Measurements from ENCODE around the gene VPS18.
A peak's percentile ranks its signal among the peaks of the same experiment; 100 is the strongest.
"Not testable (repeated sequence)": the region's sequence is repeated elsewhere in the genome, so short reads cannot be mapped to it uniquely, and the experiment has no call there.

The VPS18 gene

DNA sequence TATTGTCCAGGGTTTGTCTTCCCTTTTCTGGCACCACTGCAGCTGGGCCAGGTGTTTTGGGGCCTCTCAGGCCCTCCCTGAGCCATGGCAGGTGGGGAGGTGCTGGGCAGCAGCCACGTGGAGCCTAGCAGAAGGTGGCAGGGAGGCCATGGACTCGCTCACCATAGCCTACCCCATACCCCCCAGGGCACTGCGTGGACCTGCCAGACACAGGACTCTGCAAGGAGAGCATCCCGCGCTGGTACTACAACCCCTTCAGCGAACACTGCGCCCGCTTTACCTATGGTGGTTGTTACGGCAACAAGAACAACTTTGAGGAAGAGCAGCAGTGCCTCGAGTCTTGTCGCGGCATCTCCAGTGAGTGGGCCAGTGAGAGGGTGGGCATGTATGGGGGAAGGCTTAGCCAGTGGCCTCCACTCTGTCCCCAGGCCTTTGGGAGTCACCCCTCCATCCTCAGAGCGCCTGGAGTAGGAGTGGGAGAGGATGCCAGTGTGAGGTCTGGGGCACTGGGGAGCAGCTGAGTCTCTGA, 38.5 kb upstream of the VPS18 start:
- no peaks in the 10 kb centered on the region for H3K9me3 ChIP-seq (ENCODE audit: control insufficient read depth, low read length)
- no peak overlapping the region for H3K9ac ChIP-seq (ENCODE audit: low read length)
- H3K4me1 ChIP-seq (ENCODE audit: control insufficient read depth, insufficient read depth, low read length) = peaks cover 31% of the 10 kb centered on the region
- no peak overlapping the region for H3K4me3 ChIP-seq (ENCODE audit: low read length)
- no peaks in the 10 kb centered on the region for H3K27me3 ChIP-seq (ENCODE audit: control insufficient read depth, insufficient read depth, low read length)
- peaks cover 15% of the 10 kb centered on the region for H3K36me3 ChIP-seq (ENCODE audit: control insufficient read depth, insufficient read depth, low read length)

DNA sequence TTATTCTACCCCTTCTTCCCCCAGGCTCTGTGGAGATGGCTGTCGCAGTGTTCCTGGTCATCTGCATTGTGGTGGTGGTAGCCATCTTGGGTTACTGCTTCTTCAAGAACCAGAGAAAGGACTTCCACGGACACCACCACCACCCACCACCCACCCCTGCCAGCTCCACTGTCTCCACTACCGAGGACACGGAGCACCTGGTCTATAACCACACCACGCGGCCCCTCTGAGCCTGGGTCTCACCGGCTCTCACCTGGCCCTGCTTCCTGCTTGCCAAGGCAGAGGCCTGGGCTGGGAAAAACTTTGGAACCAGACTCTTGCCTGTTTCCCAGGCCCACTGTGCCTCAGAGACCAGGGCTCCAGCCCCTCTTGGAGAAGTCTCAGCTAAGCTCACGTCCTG, 37.5 kb upstream of the VPS18 start:
- Histone ChIP-seq H3K36me3 (ENCODE audit: control insufficient read depth, insufficient read depth, low read length) (peaks cover 15% of the 10 kb centered on the region), H3K9me3 (ENCODE audit: control insufficient read depth, low read length) (no peaks in the 10 kb centered on the region), H3K9ac (ENCODE audit: low read length) (peak overlapping the region; percentile 28), H3K27me3 (ENCODE audit: control insufficient read depth, insufficient read depth, low read length) (no peaks in the 10 kb centered on the region), H3K4me1 (ENCODE audit: control insufficient read depth, insufficient read depth, low read length) (peaks cover 40% of the 10 kb centered on the region), H3K4me3 (ENCODE audit: low read length) (no peak overlapping the region)

DNA sequence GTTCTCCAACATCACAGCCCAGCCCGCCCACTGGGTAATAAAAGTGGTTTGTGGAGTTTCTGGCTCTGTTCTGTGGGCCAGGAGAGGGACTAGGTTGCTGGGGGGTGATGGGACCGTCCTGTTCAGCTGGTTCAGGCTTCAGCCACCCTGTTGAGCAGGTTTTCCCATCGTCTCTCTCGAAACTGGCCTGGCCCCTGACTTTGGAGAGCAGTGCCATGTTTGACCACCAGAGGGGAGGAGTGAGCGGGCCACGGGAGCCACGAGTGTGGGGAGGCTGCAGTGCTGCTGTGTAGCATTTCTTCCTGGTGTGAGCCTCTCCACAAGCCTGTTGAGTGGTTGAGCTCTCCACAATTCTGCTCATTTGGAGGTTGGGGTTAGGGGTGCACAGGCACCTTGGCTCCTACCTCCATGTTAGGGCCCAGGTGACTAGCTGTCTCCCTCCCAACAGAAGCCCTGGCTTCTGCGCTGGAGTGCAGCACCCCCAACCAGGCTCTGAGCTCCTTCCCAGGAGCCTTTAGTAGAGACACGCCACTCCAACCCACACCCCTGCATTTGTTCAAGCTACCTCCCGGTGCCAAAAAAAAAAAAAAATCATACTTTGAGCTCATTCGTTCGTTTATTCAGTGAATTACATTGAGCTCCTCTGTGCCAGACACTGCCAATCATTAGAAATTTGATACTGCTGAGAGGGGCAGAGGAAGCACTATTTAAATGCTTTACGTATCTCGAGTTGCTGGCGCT, 36.5 kb upstream of the VPS18 start:
- Histone ChIP-seq H3K36me3 (ENCODE audit: control insufficient read depth, insufficient read depth, low read length) (peaks cover 15% of the 10 kb centered on the region), H3K27me3 (ENCODE audit: control insufficient read depth, insufficient read depth, low read length) (no peaks in the 10 kb centered on the region)

DNA sequence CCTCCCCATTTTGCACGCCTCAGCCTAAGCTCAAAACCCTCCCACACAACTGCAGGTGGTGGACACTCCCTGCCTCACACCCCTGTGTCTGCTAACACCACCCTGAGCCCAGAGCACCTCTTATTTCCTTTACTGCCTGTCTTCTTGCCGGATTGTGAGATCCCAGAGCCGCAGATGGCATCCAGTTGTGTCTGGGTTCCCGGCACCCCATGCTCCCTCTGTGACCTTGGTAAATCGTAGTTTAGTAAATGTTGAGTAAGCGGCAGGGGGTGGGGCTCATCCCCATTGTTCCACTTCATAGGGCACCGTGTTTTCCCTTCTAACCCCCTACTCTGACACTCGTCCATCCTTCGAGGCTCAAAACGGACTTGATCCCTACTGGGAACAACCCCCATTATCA, 35.5 kb upstream of the VPS18 start:
- Histone ChIP-seq H3K36me3 (ENCODE audit: control insufficient read depth, insufficient read depth, low read length) (peaks cover 15% of the 10 kb centered on the region), H3K9me3 (ENCODE audit: control insufficient read depth, low read length) (no peaks in the 10 kb centered on the region), H3K4me3 (ENCODE audit: low read length) (no peak overlapping the region), H3K27me3 (ENCODE audit: control insufficient read depth, insufficient read depth, low read length) (no peaks in the 10 kb centered on the region), H3K9ac (ENCODE audit: low read length) (no peak overlapping the region), H3K4me1 (ENCODE audit: control insufficient read depth, insufficient read depth, low read length) (peaks cover 54% of the 10 kb centered on the region)

More for the DNA sequence above, 36.5 kb upstream of the VPS18 start:
- Histone ChIP-seq H3K4me3 (ENCODE audit: low read length) (no peak overlapping the region), H3K9me3 (ENCODE audit: control insufficient read depth, low read length) (no peaks in the 10 kb centered on the region), H3K4me1 (ENCODE audit: control insufficient read depth, insufficient read depth, low read length) (peaks cover 47% of the 10 kb centered on the region), H3K9ac (ENCODE audit: low read length) (peak overlapping the region; percentile 28)

DNA sequence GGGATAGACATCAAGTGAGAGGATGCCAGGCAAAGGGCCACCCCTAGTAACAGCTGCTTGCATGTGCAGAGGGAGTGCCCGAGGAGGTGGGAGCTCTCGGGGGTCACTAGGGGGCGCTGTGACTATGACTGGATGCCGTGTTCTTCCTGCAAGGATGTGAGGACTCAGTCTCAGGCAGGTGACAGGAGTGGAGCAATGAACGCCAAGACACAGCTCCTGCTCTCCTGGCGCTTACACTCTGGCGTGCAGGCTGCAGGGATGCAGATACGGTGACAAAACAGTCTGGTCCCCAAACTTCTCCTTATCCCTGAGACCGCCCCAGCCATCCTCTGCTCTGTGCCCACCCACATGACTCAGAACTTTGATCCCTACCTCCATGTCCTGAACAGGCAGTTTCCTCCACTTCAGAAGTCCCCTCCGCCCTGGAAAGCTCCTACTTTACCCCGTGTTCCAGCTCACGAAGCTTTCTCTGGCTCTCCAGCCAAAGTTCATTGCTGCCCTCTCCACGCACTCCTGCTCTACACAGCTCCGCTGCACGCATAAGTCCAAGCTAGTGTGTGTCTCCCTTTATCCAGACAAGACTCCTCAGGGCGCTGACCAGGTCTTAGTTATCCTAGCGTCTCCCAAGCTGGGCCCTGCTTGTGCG, 34.9 kb upstream of the VPS18 start:
- H3K36me3 ChIP-seq (ENCODE audit: control insufficient read depth, insufficient read depth, low read length) = peaks cover 15% of the 10 kb centered on the region
- peaks cover 60% of the 10 kb centered on the region for H3K4me1 ChIP-seq (ENCODE audit: control insufficient read depth, insufficient read depth, low read length)
- no peak overlapping the region for H3K4me3 ChIP-seq (ENCODE audit: low read length)
- H3K9me3 ChIP-seq (ENCODE audit: control insufficient read depth, low read length) = no peaks in the 10 kb centered on the region
- H3K27me3 ChIP-seq (ENCODE audit: control insufficient read depth, insufficient read depth, low read length) = no peaks in the 10 kb centered on the region
- H3K9ac ChIP-seq (ENCODE audit: low read length) = peak overlapping the region; percentile 44

DNA sequence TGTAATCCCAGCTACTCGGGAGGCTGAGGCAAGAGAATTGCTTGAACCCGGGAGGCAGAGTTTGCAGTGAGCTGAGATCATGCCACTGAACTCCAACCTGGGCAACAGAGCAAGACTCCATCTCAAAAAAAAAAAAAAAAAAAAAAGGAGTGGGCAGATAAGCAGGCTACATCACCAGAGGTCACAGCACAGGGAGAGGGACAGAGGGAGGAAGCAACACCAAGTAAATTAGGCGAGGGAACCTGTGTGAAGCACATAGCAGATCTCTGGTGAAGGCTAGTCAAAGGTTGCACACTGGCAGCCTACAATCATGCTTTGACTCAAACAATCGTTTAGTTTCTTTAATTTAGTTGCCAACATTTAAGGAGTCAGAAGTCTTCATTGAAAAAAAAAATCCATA, 33.1 kb upstream of the VPS18 start:
- not testable (repeated sequence) for H3K27me3 ChIP-seq (ENCODE audit: control insufficient read depth, insufficient read depth, low read length); H3K9me3 ChIP-seq (ENCODE audit: control insufficient read depth, low read length)

DNA sequence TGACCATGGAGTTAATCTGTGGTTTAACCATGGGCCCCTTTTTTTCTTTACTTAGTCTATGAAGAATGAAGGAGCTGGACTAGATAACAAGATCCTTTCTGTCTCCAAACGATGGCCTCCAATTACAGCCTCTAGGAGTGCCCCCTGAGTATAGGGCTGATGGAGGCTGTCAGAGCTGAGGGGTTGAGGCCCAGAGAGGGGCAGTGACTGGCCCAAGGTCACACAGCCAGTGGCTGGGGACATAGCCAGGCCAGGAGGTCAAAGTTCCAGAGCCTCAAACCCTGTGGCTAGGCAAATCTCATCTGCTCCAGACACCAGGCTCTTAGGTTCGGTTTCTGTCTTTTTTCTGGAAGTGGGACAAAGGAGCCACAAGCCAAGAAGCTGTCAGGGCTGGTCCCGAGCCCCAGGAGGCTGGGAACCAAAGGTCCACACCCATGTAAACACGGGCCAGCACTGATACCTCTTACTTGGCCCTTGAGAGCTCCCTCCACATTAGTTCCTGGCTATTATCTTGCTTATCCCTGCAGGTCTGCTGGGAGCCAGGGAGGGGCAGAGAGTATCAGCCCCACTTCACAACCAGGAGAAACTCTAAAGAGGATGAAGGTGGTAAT, 30.5 kb upstream of the VPS18 start:
- Histone ChIP-seq H3K9ac (ENCODE audit: low read length) (peak overlapping the region; percentile 61), H3K9me3 (ENCODE audit: control insufficient read depth, low read length) (no peaks in the 10 kb centered on the region), H3K4me1 (ENCODE audit: control insufficient read depth, insufficient read depth, low read length) (peaks cover 58% of the 10 kb centered on the region), H3K27me3 (ENCODE audit: control insufficient read depth, insufficient read depth, low read length) (no peaks in the 10 kb centered on the region), H3K36me3 (ENCODE audit: control insufficient read depth, insufficient read depth, low read length) (no peaks in the 10 kb centered on the region), H3K4me3 (ENCODE audit: low read length) (no peak overlapping the region)

More for the DNA sequence above, 33.1 kb upstream of the VPS18 start:
- Histone ChIP-seq H3K4me1 (ENCODE audit: control insufficient read depth, insufficient read depth, low read length) (peaks cover 75% of the 10 kb centered on the region), H3K36me3 (ENCODE audit: control insufficient read depth, insufficient read depth, low read length) (peaks cover 14% of the 10 kb centered on the region)
- H3K4me3 ChIP-seq (ENCODE audit: low read length); H3K9ac ChIP-seq (ENCODE audit: low read length): not testable (repeated sequence)

DNA sequence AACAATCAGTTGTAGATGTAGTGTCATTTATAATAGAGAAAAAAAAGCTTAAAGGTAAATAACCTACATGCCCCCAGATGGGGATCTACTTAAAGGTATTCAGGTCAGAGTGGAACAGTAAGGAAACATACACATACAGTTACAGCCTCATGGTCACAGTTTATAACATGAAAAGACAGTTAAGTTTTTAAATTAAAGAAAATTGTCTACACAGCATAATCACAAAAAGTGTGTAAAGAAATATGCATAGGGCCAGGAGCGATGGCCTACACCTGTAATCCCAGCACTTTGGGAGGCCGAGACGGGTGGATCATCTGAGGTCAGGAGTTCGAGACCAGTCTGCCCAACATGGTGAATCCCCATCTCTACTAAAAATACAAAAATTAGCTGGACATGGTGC, 27.1 kb upstream of the VPS18 start:
- no peaks in the 10 kb centered on the region for H3K36me3 ChIP-seq (ENCODE audit: control insufficient read depth, insufficient read depth, low read length)

DNA sequence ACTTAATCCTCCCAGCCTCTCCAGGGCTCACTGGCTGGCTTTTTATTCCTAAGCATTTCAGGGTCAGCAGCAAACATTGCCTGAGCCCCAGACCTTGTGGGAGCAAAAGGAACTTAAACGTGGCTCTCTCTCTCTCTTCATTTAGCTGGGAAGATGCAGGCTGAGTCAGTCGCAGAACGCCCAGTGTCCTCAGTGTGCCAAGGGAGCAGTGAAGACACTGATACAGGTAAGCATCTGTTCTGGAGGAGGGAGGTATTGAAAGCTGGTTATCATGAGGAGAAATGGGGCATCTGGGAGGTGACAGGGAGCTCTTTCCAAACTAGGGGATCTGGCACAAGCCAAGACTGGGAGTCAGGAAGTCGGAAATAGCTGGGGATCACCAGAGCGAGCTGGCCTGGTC, 24.6 kb upstream of the VPS18 start:
- Histone ChIP-seq H3K9ac (ENCODE audit: low read length) (no peak overlapping the region), H3K27me3 (ENCODE audit: control insufficient read depth, insufficient read depth, low read length) (peaks cover 6% of the 10 kb centered on the region)

More for the DNA sequence above, 27.1 kb upstream of the VPS18 start:
- H3K4me3 ChIP-seq (ENCODE audit: low read length) = no peak overlapping the region
- H3K9ac ChIP-seq (ENCODE audit: low read length) = no peak overlapping the region
- H3K4me1 ChIP-seq (ENCODE audit: control insufficient read depth, insufficient read depth, low read length) = peaks cover 54% of the 10 kb centered on the region
- H3K27me3 ChIP-seq (ENCODE audit: control insufficient read depth, insufficient read depth, low read length) = peaks cover 3% of the 10 kb centered on the region
- H3K9me3 ChIP-seq (ENCODE audit: control insufficient read depth, low read length) = no peaks in the 10 kb centered on the region

DNA sequence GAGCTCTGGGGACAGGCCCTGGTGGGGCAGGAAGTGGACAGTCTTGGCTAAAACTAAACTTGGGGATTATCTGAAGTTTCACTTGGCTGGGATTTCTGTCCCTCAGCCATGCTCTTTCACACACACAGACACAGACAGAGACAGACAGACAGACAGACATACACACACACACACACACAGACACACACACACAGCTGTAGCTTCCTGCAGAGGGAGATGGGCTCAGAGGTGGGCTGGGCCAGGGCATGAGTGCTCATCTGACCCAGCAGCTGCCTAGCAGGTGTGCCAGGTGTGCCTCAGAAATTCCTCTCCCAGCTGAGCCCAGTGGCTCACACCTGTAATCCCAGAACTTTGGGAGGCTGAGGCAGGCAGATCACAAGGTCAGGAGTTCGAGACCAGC, 23.5 kb upstream of the VPS18 start:
- Histone ChIP-seq H3K27me3 (ENCODE audit: control insufficient read depth, insufficient read depth, low read length) (peaks cover 6% of the 10 kb centered on the region), H3K9ac (ENCODE audit: low read length) (peak overlapping the region; percentile 35), H3K9me3 (ENCODE audit: control insufficient read depth, low read length) (no peaks in the 10 kb centered on the region)

More for the DNA sequence above, 24.6 kb upstream of the VPS18 start:
- Histone ChIP-seq H3K9me3 (ENCODE audit: control insufficient read depth, low read length) (no peaks in the 10 kb centered on the region), H3K36me3 (ENCODE audit: control insufficient read depth, insufficient read depth, low read length) (no peaks in the 10 kb centered on the region), H3K4me1 (ENCODE audit: control insufficient read depth, insufficient read depth, low read length) (peaks cover 47% of the 10 kb centered on the region), H3K4me3 (ENCODE audit: low read length) (no peak overlapping the region)

DNA sequence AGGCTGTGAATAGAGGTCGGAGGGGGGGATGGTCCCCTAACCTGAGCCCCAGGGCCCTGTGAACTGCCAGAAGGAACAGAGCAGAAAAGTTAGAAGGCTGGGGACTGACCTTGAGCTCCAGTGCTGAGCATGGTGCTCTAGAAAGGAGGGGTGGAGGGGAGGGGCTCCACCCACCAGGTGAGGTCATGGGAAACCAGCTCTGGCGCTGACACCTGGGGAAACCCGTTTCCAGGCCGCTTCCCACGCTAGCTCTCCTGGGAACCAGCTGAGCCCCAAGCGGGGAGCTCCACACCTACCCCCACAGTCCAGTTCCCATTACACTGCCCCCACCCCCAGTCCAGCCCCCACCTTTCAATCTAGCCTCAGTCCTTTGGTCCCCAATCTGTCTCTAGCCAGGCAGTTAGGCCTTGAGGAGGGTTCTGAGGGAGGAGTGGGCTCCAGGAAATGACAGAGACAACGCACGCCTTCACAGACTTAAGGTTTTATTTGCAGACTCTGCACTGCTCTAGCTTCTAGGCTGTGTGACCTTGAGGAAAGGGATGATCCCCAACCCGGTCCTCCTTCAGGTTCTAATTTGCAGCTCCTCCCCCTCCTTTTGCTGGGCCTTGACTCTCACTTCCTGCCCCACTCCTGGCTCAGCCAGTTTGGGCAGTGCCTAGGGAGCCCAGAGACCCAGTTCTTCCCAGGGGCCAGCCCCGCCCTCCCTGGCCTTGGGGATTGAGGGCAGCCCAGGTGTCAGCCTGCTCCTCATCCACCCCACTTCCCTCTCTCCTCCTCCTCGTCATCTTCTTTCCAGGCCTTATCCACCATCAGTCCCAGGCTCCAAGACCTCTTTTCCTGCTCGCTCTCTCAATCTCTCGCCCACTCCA, 22.3 kb upstream of the VPS18 start:
- Histone ChIP-seq H3K4me3 (ENCODE audit: low read length) (no peak overlapping the region), H3K36me3 (ENCODE audit: control insufficient read depth, insufficient read depth, low read length) (no peaks in the 10 kb centered on the region), H3K4me1 (ENCODE audit: control insufficient read depth, insufficient read depth, low read length) (peaks cover 32% of the 10 kb centered on the region), H3K9ac (ENCODE audit: low read length) (peak overlapping the region; percentile 63), H3K9me3 (ENCODE audit: control insufficient read depth, low read length) (no peaks in the 10 kb centered on the region), H3K27me3 (ENCODE audit: control insufficient read depth, insufficient read depth, low read length) (peaks cover 6% of the 10 kb centered on the region)

More for the DNA sequence above, 23.5 kb upstream of the VPS18 start:
- no peaks in the 10 kb centered on the region for H3K36me3 ChIP-seq (ENCODE audit: control insufficient read depth, insufficient read depth, low read length)
- H3K4me3 ChIP-seq (ENCODE audit: low read length) = no peak overlapping the region
- peaks cover 40% of the 10 kb centered on the region for H3K4me1 ChIP-seq (ENCODE audit: control insufficient read depth, insufficient read depth, low read length)
